Measurements from ENCODE around the gene POLG2. TPM values are rescaled to one million over a fixed set of nuclear protein-coding genes. Genes with fewer than 3 reads are reported as not detected.

Gene POLG2
- total and polyA plus RNA-seq, 10 of the 15 experiments (the other 5 are each of a cell fraction or from before 2014, with no cell fraction given) = 10.2 to 27.7 (median 22.2) TPM

DNA sequence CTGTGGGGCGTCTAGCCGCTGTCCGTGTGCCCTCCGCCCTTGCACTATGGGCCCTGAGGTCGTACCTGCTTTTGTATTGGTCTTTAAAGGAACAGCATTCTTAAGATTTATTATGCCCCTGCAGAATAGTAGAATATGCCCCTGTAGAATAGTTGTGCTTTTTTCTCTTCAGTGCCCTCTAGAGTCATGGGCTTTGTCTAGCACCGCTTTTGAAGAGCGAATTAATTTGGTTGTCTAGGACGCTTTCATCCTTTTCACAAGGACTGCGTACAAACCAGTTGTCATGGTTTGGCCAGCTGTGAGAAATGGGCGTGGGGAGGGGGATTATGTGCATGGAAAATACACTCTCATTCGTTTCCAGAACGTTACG lies 10.5 kb upstream of the POLG2 start (continued):
- TF ChIP-seq ZNF687 (IDR thresholded peaks at IDR 0.05) (no peak), CBX5 (IDR thresholded peaks at IDR 0.05; ENCODE audit: low read depth) (no peak), JUND (IDR thresholded peaks at IDR 0.05; ENCODE audit: low read depth, low read length) (no peak), HDGF (IDR thresholded peaks at IDR 0.05) (no peak), SIN3A (IDR thresholded peaks at IDR 0.05; ENCODE audit: low read depth, low read length) (peak; percentile 30; the same call in 1 of the 2 replicates), MXI1 (IDR thresholded peaks at IDR 0.05; ENCODE audit: low read depth, low read length) (peak; percentile 87; the same call in 1 of the 2 replicates), RELB (IDR thresholded peaks at IDR 0.05; ENCODE audit: low read depth) (no peak), SMC3 (IDR thresholded peaks at IDR 0.05; ENCODE audit: borderline replicate concordance, low read length) (peak; percentile 27; the same call in 1 of the 2 replicates)

All from GM12878 (cell line).